Activated T-cell treated with anti-CD3 and anti-CD28 coated beads, Interleukin-2, amount 50 U/mL, for 4 hours (primary cell): ENCODE data around the gene FRMPD4. TPM values are rescaled to one million over a fixed set of nuclear protein-coding genes. Genes with fewer than 3 reads are reported as not detected.

ENCODE experiments used
- ATAC-seq, 2 donors: fragments of 200-7000 bp; cut with Tn5 transposase; one replicate each; pipeline ENCODE4 v1.10.0; 2021
- DNase-seq: peaks from one replicate; pipeline ENCODE4 v3.0.0-alpha.2; 2020
- H3K27me3 Mint-ChIP-seq: one replicate; pipeline ENCODE4 v1.8.0; 2021; ENCODE audit warnings: low read depth, mixed read lengths
- H3K36me3 Mint-ChIP-seq: one replicate; pipeline ENCODE4 v1.8.0; 2022; ENCODE audit warnings: mixed read lengths; ENCODE audit not compliant: insufficient read depth
- H3K4me1 Mint-ChIP-seq: one replicate; pipeline ENCODE4 v1.8.0; 2021; ENCODE audit warnings: low read depth, mixed read lengths
- H3K4me3 Mint-ChIP-seq: one replicate; pipeline ENCODE4 v1.8.0; 2021; ENCODE audit warnings: mild to moderate bottlenecking, moderate library complexity, mixed read lengths
- H3K9me3 Mint-ChIP-seq: one replicate; pipeline ENCODE4 v1.8.0; 2021; ENCODE audit warnings: mixed read lengths
- total RNA-seq, 3 donors: library from RNA; stranded (reverse); gene quantifications; one replicate each; pipeline ENCODE4 v1.2.1, GENCODE V29; 2021

Gene FRMPD4
- total RNA-seq, 3 donors from 2014 or later: not detected

GRCh38 chrX:12236156-12236555, 97.9 kb downstream of the FRMPD4 start:
- Mint-ChIP-seq H3K4me3 (no peak overlapping the region), H3K27me3 (no peaks in the 10 kb centered on the region)

GRCh38 chrX:12237131-12237530, 98.9 kb downstream of the FRMPD4 start:
- H3K4me1 Mint-ChIP-seq: no peaks in the 10 kb centered on the region
- H3K4me3 Mint-ChIP-seq: no peak overlapping the region
- no peaks in the 10 kb centered on the region for H3K36me3 Mint-ChIP-seq
- H3K27me3 Mint-ChIP-seq: no peaks in the 10 kb centered on the region
- no peaks in the 10 kb centered on the region for H3K9me3 Mint-ChIP-seq
- ATAC-seq: no peak
- DNase-seq: no peak

More at GRCh38 chrX:12236156-12236555, 97.9 kb downstream of the FRMPD4 start:
- no peaks in the 10 kb centered on the region for H3K9me3 Mint-ChIP-seq
- DNase-seq: no peak
- H3K4me1 Mint-ChIP-seq: no peaks in the 10 kb centered on the region
- no peak for ATAC-seq
- no peaks in the 10 kb centered on the region for H3K36me3 Mint-ChIP-seq

- Mint-ChIP-seq H3K27me3 (no peaks in the 10 kb centered on the region), H3K9me3 (no peaks in the 10 kb centered on the region), H3K36me3 (no peaks in the 10 kb centered on the region), H3K4me1 (no peaks in the 10 kb centered on the region), H3K4me3 (no peak overlapping the region)
- no peak for ATAC-seq
- no peak for DNase-seq
Measured at GRCh38 chrX:12237771-12238170, 99.5 kb downstream of the FRMPD4 start.

- Mint-ChIP-seq H3K9me3 (no peaks in the 10 kb centered on the region), H3K4me3 (no peak overlapping the region), H3K4me1 (no peaks in the 10 kb centered on the region), H3K36me3 (no peaks in the 10 kb centered on the region), H3K27me3 (no peaks in the 10 kb centered on the region)
- no peak for ATAC-seq
- DNase-seq: no peak
Measured at GRCh38 chrX:12239356-12240082, 101.2 kb downstream of the FRMPD4 start.

GRCh38 chrX:12240491-12240890, 102.2 kb downstream of the FRMPD4 start:
- no peaks in the 10 kb centered on the region for H3K9me3 Mint-ChIP-seq
- no peaks in the 10 kb centered on the region for H3K4me1 Mint-ChIP-seq
- ATAC-seq (no peak), DNase-seq (no peak)
- H3K4me3 Mint-ChIP-seq: no peak overlapping the region
- no peaks in the 10 kb centered on the region for H3K36me3 Mint-ChIP-seq
- H3K27me3 Mint-ChIP-seq: no peaks in the 10 kb centered on the region

GRCh38 chrX:12241026-12241425, 102.8 kb downstream of the FRMPD4 start:
- no peaks in the 10 kb centered on the region for H3K27me3 Mint-ChIP-seq
- H3K4me3 Mint-ChIP-seq: no peak overlapping the region

GRCh38 chrX:12245650-12246645, 107.7 kb downstream of the FRMPD4 start:
- DNase-seq: no peak
- Mint-ChIP-seq H3K4me1 (no peaks in the 10 kb centered on the region), H3K4me3 (no peak overlapping the region), H3K36me3 (no peaks in the 10 kb centered on the region), H3K9me3 (no peaks in the 10 kb centered on the region), H3K27me3 (no peaks in the 10 kb centered on the region)
- no peak for ATAC-seq

More at GRCh38 chrX:12241026-12241425, 102.8 kb downstream of the FRMPD4 start:
- ATAC-seq (no peak), DNase-seq (no peak)
- Mint-ChIP-seq H3K36me3 (no peaks in the 10 kb centered on the region), H3K4me1 (no peaks in the 10 kb centered on the region), H3K9me3 (no peaks in the 10 kb centered on the region)

- no peaks in the 10 kb centered on the region for H3K4me1 Mint-ChIP-seq
- no peak overlapping the region for H3K4me3 Mint-ChIP-seq
- DNase-seq (no peak), ATAC-seq (no peak)
- no peaks in the 10 kb centered on the region for H3K27me3 Mint-ChIP-seq
- H3K36me3 Mint-ChIP-seq: no peaks in the 10 kb centered on the region
- no peaks in the 10 kb centered on the region for H3K9me3 Mint-ChIP-seq
Measured at GRCh38 chrX:12249997-12250396, 111.7 kb downstream of the FRMPD4 start.

GRCh38 chrX:12263211-12263610, 124.9 kb downstream of the FRMPD4 start:
- H3K9me3 Mint-ChIP-seq: peaks cover 4% of the 10 kb centered on the region
- H3K4me3 Mint-ChIP-seq: no peak overlapping the region
- H3K27me3 Mint-ChIP-seq: no peaks in the 10 kb centered on the region
- H3K4me1 Mint-ChIP-seq: no peaks in the 10 kb centered on the region
- ATAC-seq (no peak), DNase-seq (no peak)
- H3K36me3 Mint-ChIP-seq: no peaks in the 10 kb centered on the region

GRCh38 chrX:12269484-12269883, 131.2 kb downstream of the FRMPD4 start:
- H3K27me3 Mint-ChIP-seq: no peaks in the 10 kb centered on the region
- ATAC-seq (no peak), DNase-seq (no peak)
- H3K4me1 Mint-ChIP-seq: no peaks in the 10 kb centered on the region
- H3K9me3 Mint-ChIP-seq: no peaks in the 10 kb centered on the region
- H3K36me3 Mint-ChIP-seq: no peaks in the 10 kb centered on the region
- no peak overlapping the region for H3K4me3 Mint-ChIP-seq

- ATAC-seq: no peak
- no peaks in the 10 kb centered on the region for H3K4me1 Mint-ChIP-seq
Measured at GRCh38 chrX:12278151-12278550, 139.9 kb downstream of the FRMPD4 start.

GRCh38 chrX:12282991-12283390, 144.7 kb downstream of the FRMPD4 start:
- Mint-ChIP-seq H3K4me3 (no peak overlapping the region), H3K9me3 (no peaks in the 10 kb centered on the region), H3K4me1 (no peaks in the 10 kb centered on the region), H3K27me3 (no peaks in the 10 kb centered on the region), H3K36me3 (no peaks in the 10 kb centered on the region)
- DNase-seq: no peak
- ATAC-seq: no peak

More at GRCh38 chrX:12278151-12278550, 139.9 kb downstream of the FRMPD4 start:
- no peaks in the 10 kb centered on the region for H3K36me3 Mint-ChIP-seq
- H3K4me3 Mint-ChIP-seq: no peak overlapping the region
- no peaks in the 10 kb centered on the region for H3K9me3 Mint-ChIP-seq
- no peak for DNase-seq
- no peaks in the 10 kb centered on the region for H3K27me3 Mint-ChIP-seq

GRCh38 chrX:12292996-12293765, 154.9 kb downstream of the FRMPD4 start:
- no peaks in the 10 kb centered on the region for H3K36me3 Mint-ChIP-seq
- DNase-seq (no peak), ATAC-seq (no peak)
- no peaks in the 10 kb centered on the region for H3K4me1 Mint-ChIP-seq
- H3K9me3 Mint-ChIP-seq: no peaks in the 10 kb centered on the region
- H3K27me3 Mint-ChIP-seq: no peaks in the 10 kb centered on the region
- no peak overlapping the region for H3K4me3 Mint-ChIP-seq

- no peak overlapping the region for H3K4me3 Mint-ChIP-seq
- no peaks in the 10 kb centered on the region for H3K27me3 Mint-ChIP-seq
- no peaks in the 10 kb centered on the region for H3K9me3 Mint-ChIP-seq
- ATAC-seq: no peak
- DNase-seq: no peak
- no peaks in the 10 kb centered on the region for H3K4me1 Mint-ChIP-seq
- no peaks in the 10 kb centered on the region for H3K36me3 Mint-ChIP-seq
Measured at GRCh38 chrX:12297353-12297752, 159.1 kb downstream of the FRMPD4 start.
